Measurements from ENCODE around the gene RPRML.
"Not testable (repeated sequence)": the region's sequence is repeated elsewhere in the genome, so short reads cannot be mapped to it uniquely, and the experiment has no call there.

RPRML gene

DNA sequence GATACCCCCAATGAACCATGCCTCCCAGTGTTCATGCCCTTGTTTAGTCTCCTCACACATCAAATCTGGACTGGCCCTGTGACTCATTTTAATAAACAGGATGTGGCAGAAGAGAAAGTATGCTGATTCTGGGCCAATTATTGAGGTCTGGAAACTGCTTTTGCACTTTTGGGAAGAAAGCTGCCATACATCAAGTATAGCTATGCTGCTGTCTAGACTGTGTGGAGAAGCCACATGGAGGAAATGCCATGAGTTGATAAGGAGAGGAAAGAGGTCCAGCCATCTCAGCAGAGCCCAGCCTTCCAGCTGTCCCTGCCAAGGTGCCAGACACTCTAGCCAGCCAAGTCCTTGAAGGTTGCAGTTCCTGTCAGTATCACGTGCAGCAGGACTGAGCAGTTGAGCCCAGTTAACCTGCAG lies 16.7 kb downstream of the RPRML start:
- no peak overlapping the region for H3K9ac ChIP-seq (ENCODE audit: low read depth in 1 of 2, low read length in 2 of 2)

DNA sequence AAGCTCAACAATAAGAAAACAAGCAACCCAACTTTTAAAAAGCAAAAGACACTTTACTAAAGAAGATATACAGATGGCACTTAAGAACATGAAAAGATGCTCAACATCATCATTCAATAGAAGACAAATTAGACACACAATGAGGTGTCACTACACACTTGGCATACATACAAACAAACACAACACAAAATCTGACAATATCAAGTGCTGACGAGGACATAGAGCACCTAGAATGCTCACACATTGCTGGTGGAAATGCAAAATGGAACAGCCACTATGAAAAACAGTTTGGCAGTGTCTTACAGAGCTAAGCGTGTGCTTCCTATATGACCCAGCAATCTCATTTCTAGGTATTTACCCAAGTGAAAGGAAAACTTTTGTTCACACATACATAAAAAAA lies 18.9 kb downstream of the RPRML start:
- H3K9me3 ChIP-seq (ENCODE audit: control insufficient read depth in 2 of 2, low read length in 2 of 2) = no peaks in the 10 kb centered on the region
- no peaks in the 10 kb centered on the region for H3K4me1 ChIP-seq (ENCODE audit: control insufficient read depth in 2 of 2, insufficient read depth in 2 of 2, low read length in 2 of 2)
- H3K36me3 ChIP-seq (ENCODE audit: control insufficient read depth in 2 of 2, insufficient read depth in 2 of 2, low read length in 2 of 2) = peaks cover 0 to 3% of the 10 kb centered on the region in 2 donors
- H3K4me3 ChIP-seq (ENCODE audit: low read length in 2 of 2) = no peak overlapping the region
- peaks cover 0 to 6% of the 10 kb centered on the region in 2 donors for H3K27me3 ChIP-seq (ENCODE audit: control insufficient read depth in 2 of 2, insufficient read depth in 2 of 2, low read length in 2 of 2)
- H3K27ac ChIP-seq (ENCODE audit: low read depth in 2 of 2, low read length in 2 of 2) = no peak overlapping the region
- H3K9ac ChIP-seq (ENCODE audit: low read depth in 1 of 2, low read length in 2 of 2) = no peak overlapping the region

More for the DNA sequence above, 16.7 kb downstream of the RPRML start:
- Histone ChIP-seq H3K9me3 (ENCODE audit: control insufficient read depth in 2 of 2, low read length in 2 of 2) (no peaks in the 10 kb centered on the region), H3K4me3 (ENCODE audit: low read length in 2 of 2) (no peak overlapping the region), H3K27me3 (ENCODE audit: control insufficient read depth in 2 of 2, insufficient read depth in 2 of 2, low read length in 2 of 2) (peaks cover 2 to 6% of the 10 kb centered on the region in 2 donors), H3K27ac (ENCODE audit: low read depth in 2 of 2, low read length in 2 of 2) (no peak overlapping the region), H3K4me1 (ENCODE audit: control insufficient read depth in 2 of 2, insufficient read depth in 2 of 2, low read length in 2 of 2) (no peaks in the 10 kb centered on the region), H3K36me3 (ENCODE audit: control insufficient read depth in 2 of 2, insufficient read depth in 2 of 2, low read length in 2 of 2) (no peaks in the 10 kb centered on the region)

DNA sequence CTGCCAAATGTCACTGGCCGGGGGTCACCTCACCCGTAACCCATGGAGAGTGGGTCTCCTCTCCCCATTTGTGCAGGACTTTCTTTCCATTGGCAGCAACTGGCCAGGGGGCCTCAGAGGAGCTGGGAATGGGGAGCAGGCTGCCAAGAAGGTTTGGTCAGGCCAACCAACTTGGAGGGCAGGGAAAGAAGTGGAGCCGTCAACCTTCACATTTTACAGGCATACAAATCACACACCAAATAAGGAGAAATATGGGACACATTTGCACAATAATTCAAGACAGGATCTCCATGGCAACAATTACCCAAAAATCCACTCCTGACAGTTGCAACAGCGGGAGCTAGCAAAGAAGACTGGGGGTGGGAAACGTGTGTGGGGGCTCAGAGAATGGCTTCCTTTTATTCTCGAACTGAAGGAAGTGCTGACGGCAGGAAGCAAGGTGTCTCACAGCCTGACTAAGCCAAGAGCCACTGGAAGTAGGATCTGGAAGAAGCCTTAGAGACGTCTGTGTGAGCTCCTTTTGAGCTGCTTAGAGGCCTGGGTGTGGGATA lies 20.9 kb downstream of the RPRML start:
- no peak overlapping the region for H3K4me3 ChIP-seq (ENCODE audit: low read length in 2 of 2)
- no peaks in the 10 kb centered on the region for H3K9me3 ChIP-seq (ENCODE audit: control insufficient read depth in 2 of 2, low read length in 2 of 2)
- H3K27ac ChIP-seq (ENCODE audit: low read depth in 2 of 2, low read length in 2 of 2) = no peak overlapping the region
- H3K36me3 ChIP-seq (ENCODE audit: control insufficient read depth in 2 of 2, insufficient read depth in 2 of 2, low read length in 2 of 2) = peaks cover 0 to 3% of the 10 kb centered on the region in 2 donors
- peaks cover 0 to 6% of the 10 kb centered on the region in 2 donors for H3K27me3 ChIP-seq (ENCODE audit: control insufficient read depth in 2 of 2, insufficient read depth in 2 of 2, low read length in 2 of 2)
- H3K9ac ChIP-seq (ENCODE audit: low read depth in 1 of 2, low read length in 2 of 2) = no peak overlapping the region
- no peaks in the 10 kb centered on the region for H3K4me1 ChIP-seq (ENCODE audit: control insufficient read depth in 2 of 2, insufficient read depth in 2 of 2, low read length in 2 of 2)

DNA sequence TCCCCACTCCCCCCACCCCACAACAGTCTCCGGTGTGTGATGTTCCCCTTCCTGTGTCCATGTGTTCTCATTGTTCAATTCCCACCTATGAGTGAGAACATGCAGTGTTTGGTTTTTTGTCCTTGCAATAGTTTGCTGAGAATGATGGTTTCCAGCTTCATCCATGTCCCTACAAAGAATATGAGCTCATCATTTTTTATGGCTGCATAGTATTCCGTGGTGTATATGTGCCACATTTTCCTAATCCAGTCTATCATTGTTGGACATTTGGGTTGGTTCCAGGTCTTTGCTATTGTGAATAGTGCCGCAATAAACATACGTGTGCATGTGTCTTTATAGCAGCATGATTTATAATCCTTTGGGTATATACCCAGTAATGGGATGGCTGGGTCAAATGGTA lies 25.9 kb downstream of the RPRML start:
- not testable (repeated sequence) for H3K9me3 ChIP-seq (ENCODE audit: control insufficient read depth in 2 of 2, low read length in 2 of 2); H3K27ac ChIP-seq (ENCODE audit: low read depth in 2 of 2, low read length in 2 of 2); H3K4me3 ChIP-seq (ENCODE audit: low read length in 2 of 2); H3K9ac ChIP-seq (ENCODE audit: low read depth in 1 of 2, low read length in 2 of 2); H3K4me1 ChIP-seq (ENCODE audit: control insufficient read depth in 2 of 2, insufficient read depth in 2 of 2, low read length in 2 of 2); H3K36me3 ChIP-seq (ENCODE audit: control insufficient read depth in 2 of 2, insufficient read depth in 2 of 2, low read length in 2 of 2); H3K27me3 ChIP-seq (ENCODE audit: control insufficient read depth in 2 of 2, insufficient read depth in 2 of 2, low read length in 2 of 2)

DNA sequence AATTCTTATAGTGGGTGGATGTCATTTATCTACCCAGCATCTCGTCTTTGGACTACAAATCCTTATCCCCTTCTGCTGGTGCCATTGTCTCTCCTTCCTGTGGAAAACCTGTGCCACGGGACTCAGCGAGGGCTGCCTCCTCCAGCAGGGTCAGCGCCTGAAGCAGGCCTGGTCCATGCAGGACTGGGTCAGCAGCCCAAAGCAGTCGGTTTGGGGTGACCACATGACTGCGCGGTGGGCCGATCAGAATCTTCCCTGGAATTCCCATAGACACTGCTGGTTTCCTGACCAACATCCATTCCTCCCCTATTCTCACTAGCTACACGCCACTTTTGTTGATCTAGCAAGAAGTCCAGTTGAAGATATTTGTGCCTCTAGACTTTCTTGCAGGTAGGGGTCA lies 26.9 kb downstream of the RPRML start:
- H3K27me3 ChIP-seq (ENCODE audit: control insufficient read depth in 2 of 2, insufficient read depth in 2 of 2, low read length in 2 of 2) = no peaks in the 10 kb centered on the region
- no peak overlapping the region for H3K27ac ChIP-seq (ENCODE audit: low read depth in 2 of 2, low read length in 2 of 2)
- H3K9ac ChIP-seq (ENCODE audit: low read depth in 1 of 2, low read length in 2 of 2) = no peak overlapping the region
- H3K36me3 ChIP-seq (ENCODE audit: control insufficient read depth in 2 of 2, insufficient read depth in 2 of 2, low read length in 2 of 2) = peaks cover 0 to 3% of the 10 kb centered on the region in 2 donors
- H3K4me3 ChIP-seq (ENCODE audit: low read length in 2 of 2) = no peak overlapping the region
- H3K4me1 ChIP-seq (ENCODE audit: control insufficient read depth in 2 of 2, insufficient read depth in 2 of 2, low read length in 2 of 2) = no peaks in the 10 kb centered on the region
- no peaks in the 10 kb centered on the region for H3K9me3 ChIP-seq (ENCODE audit: control insufficient read depth in 2 of 2, low read length in 2 of 2)

DNA sequence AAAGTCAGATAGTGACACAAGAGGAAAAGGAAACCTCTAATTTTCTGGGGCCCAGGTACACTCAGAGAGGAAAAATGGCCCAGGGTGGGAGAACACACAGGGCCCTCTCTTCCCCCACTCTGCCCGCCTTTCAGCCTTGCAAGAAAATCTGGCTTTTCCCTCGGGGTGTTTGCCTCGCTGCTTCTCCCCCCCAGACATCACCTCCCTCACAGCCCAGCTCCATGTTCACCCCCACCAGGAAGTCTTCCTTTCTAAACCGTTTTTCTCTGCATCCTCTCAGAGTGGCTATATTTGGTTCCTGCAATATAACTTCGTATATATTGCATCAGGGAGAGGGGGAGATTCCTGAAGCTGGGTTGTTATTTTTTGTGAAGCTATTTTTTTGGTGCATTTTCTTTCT lies 27.3 kb downstream of the RPRML start:
- Histone ChIP-seq H3K4me3 (ENCODE audit: low read length in 2 of 2) (no peak overlapping the region), H3K27me3 (ENCODE audit: control insufficient read depth in 2 of 2, insufficient read depth in 2 of 2, low read length in 2 of 2) (no peaks in the 10 kb centered on the region), H3K4me1 (ENCODE audit: control insufficient read depth in 2 of 2, insufficient read depth in 2 of 2, low read length in 2 of 2) (no peaks in the 10 kb centered on the region), H3K9me3 (ENCODE audit: control insufficient read depth in 2 of 2, low read length in 2 of 2) (no peaks in the 10 kb centered on the region), H3K36me3 (ENCODE audit: control insufficient read depth in 2 of 2, insufficient read depth in 2 of 2, low read length in 2 of 2) (peaks cover 0 to 3% of the 10 kb centered on the region in 2 donors), H3K9ac (ENCODE audit: low read depth in 1 of 2, low read length in 2 of 2) (no peak overlapping the region), H3K27ac (ENCODE audit: low read depth in 2 of 2, low read length in 2 of 2) (no peak overlapping the region)

DNA sequence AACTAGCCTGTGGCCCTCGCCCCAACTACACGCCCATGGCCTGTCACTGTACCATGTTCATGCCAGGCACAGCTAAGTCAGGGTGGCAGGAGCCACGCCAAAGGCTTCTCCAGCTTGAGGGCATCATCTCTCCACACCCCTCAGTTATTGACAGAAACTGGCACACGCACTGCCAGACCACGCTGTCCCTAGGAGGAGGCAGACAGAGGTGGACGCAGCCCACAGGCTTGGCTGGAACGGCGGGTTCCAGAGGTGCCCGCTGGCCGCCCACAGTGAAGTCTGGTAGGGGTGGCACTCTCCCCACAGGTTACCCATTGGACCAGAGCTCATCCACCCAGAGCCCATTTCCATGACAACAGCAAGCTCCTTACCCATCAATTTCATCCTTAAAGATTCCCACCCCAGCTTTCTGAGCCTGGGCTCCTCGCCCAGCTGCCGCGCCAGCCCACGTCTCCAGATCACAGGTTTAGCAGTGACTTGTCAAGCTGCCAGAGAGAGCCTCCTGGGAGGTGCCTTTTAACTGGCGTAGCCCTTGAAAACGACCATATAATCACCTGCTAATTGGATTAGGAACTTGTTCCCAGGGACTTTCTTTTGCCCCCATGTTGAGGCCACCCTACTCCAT lies 27.9 kb downstream of the RPRML start:
- Histone ChIP-seq H3K9me3 (ENCODE audit: control insufficient read depth in 2 of 2, low read length in 2 of 2) (no peaks in the 10 kb centered on the region), H3K36me3 (ENCODE audit: control insufficient read depth in 2 of 2, insufficient read depth in 2 of 2, low read length in 2 of 2) (peaks cover 0 to 3% of the 10 kb centered on the region in 2 donors), H3K9ac (ENCODE audit: low read depth in 1 of 2, low read length in 2 of 2) (no peak overlapping the region), H3K27me3 (ENCODE audit: control insufficient read depth in 2 of 2, insufficient read depth in 2 of 2, low read length in 2 of 2) (no peaks in the 10 kb centered on the region), H3K27ac (ENCODE audit: low read depth in 2 of 2, low read length in 2 of 2) (no peak overlapping the region), H3K4me3 (ENCODE audit: low read length in 2 of 2) (no peak overlapping the region), H3K4me1 (ENCODE audit: control insufficient read depth in 2 of 2, insufficient read depth in 2 of 2, low read length in 2 of 2) (no peaks in the 10 kb centered on the region)

DNA sequence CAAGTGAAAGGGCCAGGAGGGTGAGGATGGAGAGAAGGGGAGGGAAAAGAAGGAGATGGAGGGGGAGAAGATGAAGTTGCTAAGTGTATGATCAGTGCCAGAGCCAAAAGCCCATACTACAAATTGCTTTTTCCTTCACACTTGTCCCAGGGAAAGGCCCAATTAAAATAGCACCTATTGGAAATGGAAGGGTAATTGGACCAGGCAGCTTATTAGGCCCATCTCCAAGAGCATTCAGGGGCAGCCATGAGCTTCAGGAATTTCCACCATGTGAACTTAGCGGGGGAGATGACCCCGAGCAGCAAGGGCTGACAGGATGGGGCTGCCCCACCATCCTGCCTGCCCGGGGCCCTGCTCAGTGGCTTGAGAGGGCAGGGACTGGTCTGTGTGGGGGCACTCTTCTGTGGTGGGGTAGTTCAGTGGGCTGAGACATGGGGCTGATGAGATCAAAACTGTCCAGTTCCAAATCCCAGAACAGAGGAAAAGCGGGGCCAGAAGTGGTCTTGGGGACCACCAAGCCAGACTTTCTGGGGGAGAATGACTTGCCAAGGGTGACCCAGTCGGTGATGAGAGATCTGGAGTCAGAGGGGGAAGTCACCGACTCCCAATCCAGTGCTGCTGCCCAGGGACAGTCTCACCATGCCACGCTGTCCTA lies 28.6 kb downstream of the RPRML start:
- Histone ChIP-seq H3K27ac (ENCODE audit: low read depth in 2 of 2, low read length in 2 of 2) (no peak overlapping the region), H3K9ac (ENCODE audit: low read depth in 1 of 2, low read length in 2 of 2) (no peak overlapping the region)

DNA sequence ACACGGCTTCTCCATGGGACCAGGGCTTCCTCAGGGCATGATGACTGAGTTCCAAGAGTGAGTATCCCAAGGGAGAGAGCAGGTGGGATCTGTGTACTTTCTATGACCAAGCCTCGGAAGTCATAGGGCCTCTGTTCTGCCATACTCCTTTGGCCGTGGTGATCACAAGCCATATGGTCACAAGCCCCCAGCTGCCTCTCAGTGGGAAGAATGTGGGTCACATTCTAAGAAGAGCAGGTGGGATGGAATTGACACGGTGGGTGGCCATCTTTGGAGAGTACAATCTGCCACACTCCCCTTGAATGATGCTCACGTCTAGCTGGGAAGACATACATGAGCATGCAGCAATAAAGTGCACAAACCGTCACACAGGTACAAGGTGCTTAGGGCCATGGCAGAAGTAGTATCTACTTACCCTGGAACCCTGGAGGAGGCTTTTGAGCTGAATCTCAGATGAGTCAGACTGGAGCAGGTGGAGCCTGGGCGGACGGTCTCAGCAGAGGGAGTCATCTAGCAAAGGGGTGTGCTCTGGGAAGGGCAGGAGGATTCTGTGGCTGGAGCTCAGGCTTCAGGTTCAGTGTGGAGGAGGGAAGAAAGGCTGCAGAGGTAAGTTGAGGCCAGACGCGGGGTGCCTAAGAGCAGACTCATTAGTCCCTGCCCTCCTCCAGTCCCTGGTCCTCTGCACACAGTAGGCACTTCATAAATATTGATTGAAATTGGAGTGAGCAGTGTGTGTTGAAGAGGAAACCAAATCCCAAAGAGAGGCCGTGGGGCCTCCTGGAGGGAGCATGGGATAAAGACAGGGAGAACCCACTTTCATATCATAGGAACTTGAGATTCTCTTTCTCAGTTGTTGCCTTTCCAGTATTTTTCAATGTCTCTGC lies 29.5 kb downstream of the RPRML start:
- H3K36me3 ChIP-seq (ENCODE audit: control insufficient read depth in 2 of 2, insufficient read depth in 2 of 2, low read length in 2 of 2) = no peaks in the 10 kb centered on the region
- no peak overlapping the region for H3K9ac ChIP-seq (ENCODE audit: low read depth in 1 of 2, low read length in 2 of 2)
- no peaks in the 10 kb centered on the region for H3K9me3 ChIP-seq (ENCODE audit: control insufficient read depth in 2 of 2, low read length in 2 of 2)
- H3K27ac ChIP-seq (ENCODE audit: low read depth in 2 of 2, low read length in 2 of 2) = no peak overlapping the region
- H3K4me1 ChIP-seq (ENCODE audit: control insufficient read depth in 2 of 2, insufficient read depth in 2 of 2, low read length in 2 of 2) = no peaks in the 10 kb centered on the region
- no peak overlapping the region for H3K4me3 ChIP-seq (ENCODE audit: low read length in 2 of 2)
- H3K27me3 ChIP-seq (ENCODE audit: control insufficient read depth in 2 of 2, insufficient read depth in 2 of 2, low read length in 2 of 2) = peaks cover 0 to 5% of the 10 kb centered on the region in 2 donors

More for the DNA sequence above, 28.6 kb downstream of the RPRML start:
- Histone ChIP-seq H3K4me1 (ENCODE audit: control insufficient read depth in 2 of 2, insufficient read depth in 2 of 2, low read length in 2 of 2) (no peaks in the 10 kb centered on the region), H3K27me3 (ENCODE audit: control insufficient read depth in 2 of 2, insufficient read depth in 2 of 2, low read length in 2 of 2) (peaks cover 0 to 2% of the 10 kb centered on the region in 2 donors), H3K36me3 (ENCODE audit: control insufficient read depth in 2 of 2, insufficient read depth in 2 of 2, low read length in 2 of 2) (no peaks in the 10 kb centered on the region), H3K4me3 (ENCODE audit: low read length in 2 of 2) (no peak overlapping the region), H3K9me3 (ENCODE audit: control insufficient read depth in 2 of 2, low read length in 2 of 2) (no peaks in the 10 kb centered on the region)

DNA sequence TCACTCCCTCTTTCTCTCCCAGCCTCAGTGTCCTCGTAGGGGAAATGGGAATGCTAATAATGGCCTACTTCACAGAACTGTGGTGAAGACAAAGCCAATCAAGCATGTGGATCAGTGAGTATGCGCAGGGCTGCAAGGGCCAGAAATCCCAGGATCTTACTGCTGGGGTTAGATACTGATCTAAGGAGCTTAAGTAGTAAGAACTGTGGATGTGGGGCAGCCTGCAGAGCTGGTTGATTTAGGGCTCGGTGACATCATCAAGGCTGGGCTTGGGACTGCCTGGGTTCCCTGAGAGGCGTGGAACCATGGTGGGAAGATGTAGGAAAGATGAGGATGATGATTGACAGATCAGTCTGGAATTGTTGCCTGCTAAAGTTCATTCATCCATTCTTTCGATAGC lies 30.5 kb downstream of the RPRML start:
- H3K9ac ChIP-seq (ENCODE audit: low read depth in 1 of 2, low read length in 2 of 2) = no peak overlapping the region
- H3K27me3 ChIP-seq (ENCODE audit: control insufficient read depth in 2 of 2, insufficient read depth in 2 of 2, low read length in 2 of 2) = peaks cover 0 to 5% of the 10 kb centered on the region in 2 donors
- no peaks in the 10 kb centered on the region for H3K36me3 ChIP-seq (ENCODE audit: control insufficient read depth in 2 of 2, insufficient read depth in 2 of 2, low read length in 2 of 2)

More for the DNA sequence above, 30.5 kb downstream of the RPRML start:
- Histone ChIP-seq H3K9me3 (ENCODE audit: control insufficient read depth in 2 of 2, low read length in 2 of 2) (no peaks in the 10 kb centered on the region), H3K4me1 (ENCODE audit: control insufficient read depth in 2 of 2, insufficient read depth in 2 of 2, low read length in 2 of 2) (no peaks in the 10 kb centered on the region), H3K27ac (ENCODE audit: low read depth in 2 of 2, low read length in 2 of 2) (no peak overlapping the region), H3K4me3 (ENCODE audit: low read length in 2 of 2) (no peak overlapping the region)

All from mucosa of rectum (tissue), 2 donors.